Smooth muscle cell (in vitro differentiated cells): ENCODE measurements around the gene DSTYK. TPM values are rescaled to one million over a fixed set of nuclear protein-coding genes. Genes with fewer than 3 reads are reported as not detected.
A peak's percentile ranks its signal among the peaks of the same experiment; 100 is the strongest.

Experiments used
- DNase-seq: peaks from one replicate; lab custom pipeline; 2025; ENCODE audit not compliant: unreplicated experiment; lab: John Stamatoyannopoulos, UW
- H2AFZ ChIP-seq: fragments of 200-600 bp; sonication (generic); 2 replicates; pipeline ENCODE4 v1.6.0; 2016; ENCODE audit warnings: antibody characterized with exemption, low read depth, mild to moderate bottlenecking
- H3F3A ChIP-seq: fragments of 200-600 bp; sonication (generic); 2 replicates; pipeline ENCODE4 v1.6.0; 2017; ENCODE audit warnings: antibody characterized with exemption, low read depth
- H3K27ac ChIP-seq: fragments of 200-600 bp; sonication (generic); 2 replicates; pipeline ENCODE4 v1.5.1; 2016; ENCODE audit warnings: low read depth, mild to moderate bottlenecking
- H3K27me3 ChIP-seq: fragments of 200-600 bp; sonication (generic); 2 replicates; pipeline ENCODE4 v1.6.1; 2016; ENCODE audit warnings: low read depth, mild to moderate bottlenecking
- H3K36me3 ChIP-seq: fragments of 200-600 bp; sonication (generic); 2 replicates; pipeline ENCODE4 v1.5.1; 2016; ENCODE audit warnings: low read depth
- H3K4me1 ChIP-seq: fragments of 200-600 bp; sonication (generic); 2 replicates; pipeline ENCODE4 v1.5.1; 2016; ENCODE audit warnings: low read depth
- H3K4me2 ChIP-seq: fragments of 200-600 bp; sonication (generic); 2 replicates; pipeline ENCODE4 v1.6.0; 2016; ENCODE audit warnings: mild to moderate bottlenecking
- H3K4me3 ChIP-seq: fragments of 200-600 bp; sonication (generic); 2 replicates; pipeline ENCODE4 v1.5.1; 2016; ENCODE audit warnings: mild to moderate bottlenecking
- H3K79me2 ChIP-seq: fragments of 200-600 bp; sonication (generic); 2 replicates; pipeline ENCODE4 v1.6.0; 2016; ENCODE audit warnings: low read depth, mild to moderate bottlenecking
- H3K9ac ChIP-seq: fragments of 200-600 bp; sonication (generic); 2 replicates; pipeline ENCODE4 v1.6.0; 2016; ENCODE audit warnings: low read depth
- H3K9me3 ChIP-seq: fragments of 200-600 bp; sonication (generic); replicated peaks from 2 replicates; pipeline ENCODE4 v1.5.1; 2016; ENCODE audit warnings: low read depth
- H4K20me1 ChIP-seq: fragments of 200-600 bp; sonication (generic); 2 replicates; pipeline ENCODE4 v1.6.0; 2016; ENCODE audit warnings: low read depth
- whole genome bisulfite sequencing: methylation state at CpG from one replicate; pipeline ENCODE4 v1.1.7; 2016; ENCODE audit warnings: low lambda C conversion rate; 5-methylcytosine and 5-hydroxymethylcytosine counted together
- polyA plus RNA-seq: library from polyadenylated mRNA; unstranded; fragments of >200 nt; fragmentation: Nextera tagmentation; extraction: Ambion mirVana; gene quantifications from 2 replicates; pipeline ENCODE4 v1.2.1, GENCODE V29; 2016
- total RNA-seq: library from RNA; depleted of rRNA; stranded (reverse); fragments of >200 nt; gene quantifications from 2 replicates; pipeline ENCODE4 v1.2.3, GENCODE V29; 2014
- TF ChIP-seq, protein P1 (sequence below): fragments of 200-600 bp; sonication (generic); IDR thresholded peaks from 2 replicates; pipeline ENCODE4 v1.5.1; 2017; ENCODE audit warnings: borderline replicate concordance, mild to moderate bottlenecking, antibody characterized with exemption; ENCODE audit not compliant: insufficient read depth, poor library complexity, severe bottlenecking

Gene DSTYK
- total and polyA plus RNA-seq, 2 experiments from 2014 or later: 6.9 to 8.7 TPM

DNA sequence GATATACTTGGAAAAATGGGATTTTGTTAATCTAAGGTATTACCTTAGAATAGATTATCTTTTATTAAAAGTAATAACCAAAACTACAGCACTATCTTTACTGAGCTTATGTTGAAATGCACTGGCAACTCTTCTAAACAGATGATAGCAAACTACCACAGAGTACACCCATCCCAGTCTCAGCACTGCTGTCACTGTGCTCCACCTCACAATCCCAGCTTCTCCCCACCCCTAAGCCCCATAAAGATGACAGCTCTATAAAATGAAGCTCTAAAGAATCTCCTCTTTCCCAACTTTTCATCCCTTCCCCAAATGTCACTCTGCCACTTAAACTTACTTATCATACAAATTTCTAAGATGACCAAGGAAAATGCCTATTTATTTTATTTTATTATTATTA, 6.4 kb downstream of the DSTYK start:
- peaks cover 8% of the 10 kb centered on the region for H3K4me1 ChIP-seq
- H3K27me3 ChIP-seq: no peaks in the 10 kb centered on the region
- no peak for DNase-seq
- no peak overlapping the region for H2AFZ ChIP-seq
- no peak overlapping the region for H3K9ac ChIP-seq
- TF ChIP-seq, protein P1, sequence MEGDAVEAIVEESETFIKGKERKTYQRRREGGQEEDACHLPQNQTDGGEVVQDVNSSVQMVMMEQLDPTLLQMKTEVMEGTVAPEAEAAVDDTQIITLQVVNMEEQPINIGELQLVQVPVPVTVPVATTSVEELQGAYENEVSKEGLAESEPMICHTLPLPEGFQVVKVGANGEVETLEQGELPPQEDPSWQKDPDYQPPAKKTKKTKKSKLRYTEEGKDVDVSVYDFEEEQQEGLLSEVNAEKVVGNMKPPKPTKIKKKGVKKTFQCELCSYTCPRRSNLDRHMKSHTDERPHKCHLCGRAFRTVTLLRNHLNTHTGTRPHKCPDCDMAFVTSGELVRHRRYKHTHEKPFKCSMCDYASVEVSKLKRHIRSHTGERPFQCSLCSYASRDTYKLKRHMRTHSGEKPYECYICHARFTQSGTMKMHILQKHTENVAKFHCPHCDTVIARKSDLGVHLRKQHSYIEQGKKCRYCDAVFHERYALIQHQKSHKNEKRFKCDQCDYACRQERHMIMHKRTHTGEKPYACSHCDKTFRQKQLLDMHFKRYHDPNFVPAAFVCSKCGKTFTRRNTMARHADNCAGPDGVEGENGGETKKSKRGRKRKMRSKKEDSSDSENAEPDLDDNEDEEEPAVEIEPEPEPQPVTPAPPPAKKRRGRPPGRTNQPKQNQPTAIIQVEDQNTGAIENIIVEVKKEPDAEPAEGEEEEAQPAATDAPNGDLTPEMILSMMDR: no peak
- peaks cover 63% of the 10 kb centered on the region for H3K79me2 ChIP-seq
- no peaks in the 10 kb centered on the region for H3K9me3 ChIP-seq
- H3K4me2 ChIP-seq: no peak overlapping the region
- H3K36me3 ChIP-seq: no peaks in the 10 kb centered on the region
- peak overlapping the region; percentile 48 for H3K27ac ChIP-seq
- H4K20me1 ChIP-seq: peaks cover 74% of the 10 kb centered on the region
- H3K4me3 ChIP-seq: no peak overlapping the region
- no peaks in the 10 kb centered on the region for H3F3A ChIP-seq

DNA sequence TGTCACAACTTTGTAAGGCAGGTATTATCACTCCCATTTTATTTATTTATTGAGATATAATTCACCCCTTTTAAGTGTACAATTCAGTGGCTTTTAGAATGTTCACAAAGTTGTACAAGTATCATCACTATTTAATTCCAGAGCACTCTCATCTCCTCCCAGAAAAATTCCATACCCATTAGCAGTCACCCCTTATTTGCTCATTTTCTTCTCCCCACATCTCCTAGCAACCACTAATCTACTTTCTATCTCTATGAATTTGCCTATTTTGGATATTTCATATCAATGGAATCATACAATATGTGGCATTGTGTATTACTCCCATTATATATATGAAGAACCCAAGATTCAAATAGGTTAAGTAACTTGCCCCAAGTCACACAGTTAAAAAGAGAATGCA, 7.0 kb downstream of the DSTYK start:
- Histone ChIP-seq H3K4me3 (no peak overlapping the region), H2AFZ (no peak overlapping the region), H3K36me3 (no peaks in the 10 kb centered on the region), H3K4me1 (peaks cover 8% of the 10 kb centered on the region), H3K79me2 (peaks cover 58% of the 10 kb centered on the region), H3K9ac (no peak overlapping the region), H4K20me1 (peaks cover 79% of the 10 kb centered on the region), H3K9me3 (no peaks in the 10 kb centered on the region), H3K27ac (peak overlapping the region; percentile 48), H3K4me2 (peak overlapping the region; percentile 31), H3F3A (no peaks in the 10 kb centered on the region), H3K27me3 (no peaks in the 10 kb centered on the region)
- TF ChIP-seq, protein P1: no peak
- no peak for DNase-seq

DNA sequence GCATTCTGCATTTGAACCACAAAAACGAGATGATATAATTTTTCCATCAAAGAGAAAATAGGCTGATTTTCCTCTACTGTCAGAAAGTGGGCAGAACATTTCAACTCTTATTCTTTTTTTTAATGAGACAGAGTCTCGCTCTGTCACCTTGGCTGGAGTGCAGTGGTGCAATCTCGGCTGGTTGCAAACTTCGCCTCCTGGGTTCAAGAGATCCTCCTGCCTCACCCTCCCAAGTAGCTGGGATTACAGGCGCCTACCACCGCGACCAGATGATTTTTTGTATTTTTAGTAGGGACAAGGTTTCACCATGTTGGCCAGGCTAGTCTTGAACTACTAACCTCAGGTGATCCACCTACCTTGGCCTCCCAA, 11.6 kb downstream of the DSTYK start:
- Histone ChIP-seq H3F3A (no peaks in the 10 kb centered on the region), H4K20me1 (peaks cover 96% of the 10 kb centered on the region), H3K79me2 (peaks cover 21% of the 10 kb centered on the region), H3K4me1 (peaks cover 8% of the 10 kb centered on the region), H3K9ac (no peak overlapping the region), H3K36me3 (no peaks in the 10 kb centered on the region), H3K9me3 (no peaks in the 10 kb centered on the region), H3K27me3 (no peaks in the 10 kb centered on the region), H3K4me3 (no peak overlapping the region), H3K27ac (no peak overlapping the region), H2AFZ (no peak overlapping the region), H3K4me2 (no peak overlapping the region)
- TF ChIP-seq, protein P1: no peak
- 95% methylated on average over 7 of the region's 7 CpGs for WGBS
- no peak for DNase-seq

DNA sequence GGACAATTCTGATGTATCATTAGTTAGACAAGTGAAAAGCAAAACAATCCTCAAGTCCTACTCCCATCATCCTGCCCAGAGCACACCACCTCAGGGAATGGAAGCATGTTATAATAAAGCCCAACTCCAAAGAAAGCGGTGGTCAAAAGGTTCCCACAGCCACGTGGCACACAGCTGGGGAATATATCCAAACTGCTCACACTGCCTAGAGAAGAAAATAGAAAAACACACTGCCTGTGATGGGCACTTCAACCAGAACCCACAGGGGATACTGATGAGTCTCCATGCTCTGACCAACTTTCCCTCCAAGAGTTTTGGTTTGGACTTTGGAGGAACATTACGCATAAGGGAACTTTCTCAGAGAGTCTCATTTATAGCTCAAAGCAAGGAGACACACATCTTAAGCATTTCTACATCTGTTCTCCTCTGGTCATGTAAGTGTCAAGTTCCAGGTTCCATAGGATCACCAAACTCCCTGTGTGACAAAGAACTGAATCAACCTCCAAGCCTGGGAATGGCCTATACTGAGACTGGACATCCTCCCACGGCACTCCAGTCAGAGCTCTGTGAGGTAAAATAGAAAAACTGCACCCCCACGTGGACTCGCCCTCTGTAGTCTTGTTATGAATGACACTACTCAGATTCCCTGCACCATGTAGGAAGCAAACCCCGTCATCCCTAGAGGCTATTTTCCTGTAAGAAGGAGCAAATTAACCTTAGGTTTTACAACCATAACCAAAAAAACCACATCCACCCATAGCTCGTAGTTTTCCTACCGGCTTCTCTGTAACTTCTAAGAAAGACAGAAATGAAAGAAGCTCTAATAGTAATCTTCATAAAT, 12.2 kb downstream of the DSTYK start:
- DNase-seq: no peak
- no peak overlapping the region for H3K27ac ChIP-seq
- H3K36me3 ChIP-seq: no peaks in the 10 kb centered on the region
- no peaks in the 10 kb centered on the region for H3K27me3 ChIP-seq
- 77% methylated on average over 9 of the region's 9 CpGs for WGBS
- TF ChIP-seq, protein P1: no peak
- H2AFZ ChIP-seq: no peak overlapping the region
- no peaks in the 10 kb centered on the region for H3K9me3 ChIP-seq
- peaks cover 3% of the 10 kb centered on the region for H3K4me1 ChIP-seq
- H3K4me3 ChIP-seq: no peak overlapping the region
- H4K20me1 ChIP-seq: peaks cover 95% of the 10 kb centered on the region
- no peaks in the 10 kb centered on the region for H3F3A ChIP-seq
- H3K4me2 ChIP-seq: no peak overlapping the region
- H3K79me2 ChIP-seq: peaks cover 16% of the 10 kb centered on the region
- no peak overlapping the region for H3K9ac ChIP-seq
